ENCODE results near the gene CRKL.
"Not testable (repeated sequence)": the region's sequence is repeated elsewhere in the genome, so short reads cannot be mapped to it uniquely, and the experiment has no call there.

The CRKL gene

DNA sequence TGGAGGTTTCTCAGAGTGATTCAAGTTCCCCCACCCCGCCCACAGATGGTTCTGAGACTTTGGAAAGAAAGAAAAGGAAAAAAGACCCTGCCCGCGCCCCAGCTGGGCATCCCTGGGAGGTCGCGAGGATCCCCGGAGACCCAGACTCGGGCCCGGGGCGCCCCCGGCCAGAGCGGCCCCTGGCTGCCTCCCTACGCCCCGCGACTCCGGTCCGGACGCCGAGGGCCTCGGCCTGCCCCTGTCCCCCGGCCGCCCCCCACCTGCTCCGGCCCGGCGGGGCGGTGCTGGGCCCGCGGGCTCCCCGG lies 47.5 kb downstream of the CRKL start:
- Histone ChIP-seq H3K4me1 (ENCODE audit: control insufficient read depth, insufficient read depth, low read length) (peaks cover 9% of the 10 kb centered on the region; the same call in 1 of the 2 replicates), H3K9ac (ENCODE audit: low read depth, low read length) (no peak overlapping the region), H3K27ac (ENCODE audit: low read depth, low read length) (no peak overlapping the region), H3K27me3 (ENCODE audit: control insufficient read depth, insufficient read depth, low read length) (peaks cover 72% of the 10 kb centered on the region), H3K9me3 (ENCODE audit: control insufficient read depth, insufficient read depth, low read length) (no peaks in the 10 kb centered on the region), H3K4me3 (ENCODE audit: low read depth, low read length) (peak overlapping the region; percentile 52), H3K36me3 (ENCODE audit: control insufficient read depth, insufficient read depth, low read length) (no peaks in the 10 kb centered on the region)

DNA sequence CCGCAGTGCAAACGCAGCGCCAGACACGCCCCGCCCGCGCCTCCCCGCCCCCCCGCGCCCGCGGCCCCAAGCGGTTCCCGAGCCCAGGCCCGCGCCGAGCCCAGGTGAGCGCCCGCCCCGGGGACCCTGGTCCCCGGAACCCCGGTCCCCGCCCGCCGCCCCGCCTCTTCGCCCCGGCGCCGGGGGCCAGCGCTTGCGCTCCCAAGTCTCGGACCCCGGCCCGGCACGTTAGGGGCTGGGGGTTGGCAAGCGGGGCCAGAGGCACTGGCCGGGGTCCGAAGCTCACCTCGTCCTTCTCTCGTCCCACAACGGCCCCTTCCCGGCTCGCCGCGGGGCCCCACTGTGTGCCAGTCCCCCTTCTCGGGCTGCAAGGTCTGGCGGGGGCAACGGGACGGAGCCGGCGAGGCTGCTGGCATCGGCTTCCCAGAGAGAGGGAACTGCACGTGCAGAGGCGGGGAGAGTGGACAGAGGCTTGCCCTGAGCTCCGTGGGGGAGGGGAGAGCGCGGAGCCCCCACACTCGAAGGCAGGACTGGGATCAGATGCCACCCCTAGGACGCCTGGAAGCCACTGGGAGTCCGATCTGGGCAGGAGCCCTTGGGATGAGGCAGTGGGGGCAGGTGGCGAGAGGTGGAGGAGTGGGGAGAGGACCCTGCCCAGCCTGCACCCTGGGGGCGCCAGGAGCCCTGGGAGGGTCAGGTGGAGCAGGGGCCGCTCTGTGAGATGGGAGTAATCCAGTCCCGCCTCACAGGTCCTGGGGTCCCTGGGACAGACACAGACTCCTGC lies 48.1 kb downstream of the CRKL start:
- H3K4me1 ChIP-seq (ENCODE audit: control insufficient read depth, insufficient read depth, low read length): peaks cover 9% of the 10 kb centered on the region; the same call in 1 of the 2 replicates
- H3K9me3 ChIP-seq (ENCODE audit: control insufficient read depth, insufficient read depth, low read length): no peaks in the 10 kb centered on the region
- peaks cover 78% of the 10 kb centered on the region for H3K27me3 ChIP-seq (ENCODE audit: control insufficient read depth, insufficient read depth, low read length)
- H3K36me3 ChIP-seq (ENCODE audit: control insufficient read depth, insufficient read depth, low read length): no peaks in the 10 kb centered on the region
- peak overlapping the region; percentile 52; the same call in 1 of the 2 replicates for H3K4me3 ChIP-seq (ENCODE audit: low read depth, low read length)
- H3K27ac ChIP-seq (ENCODE audit: low read depth, low read length): no peak overlapping the region
- no peak overlapping the region for H3K9ac ChIP-seq (ENCODE audit: low read depth, low read length)

DNA sequence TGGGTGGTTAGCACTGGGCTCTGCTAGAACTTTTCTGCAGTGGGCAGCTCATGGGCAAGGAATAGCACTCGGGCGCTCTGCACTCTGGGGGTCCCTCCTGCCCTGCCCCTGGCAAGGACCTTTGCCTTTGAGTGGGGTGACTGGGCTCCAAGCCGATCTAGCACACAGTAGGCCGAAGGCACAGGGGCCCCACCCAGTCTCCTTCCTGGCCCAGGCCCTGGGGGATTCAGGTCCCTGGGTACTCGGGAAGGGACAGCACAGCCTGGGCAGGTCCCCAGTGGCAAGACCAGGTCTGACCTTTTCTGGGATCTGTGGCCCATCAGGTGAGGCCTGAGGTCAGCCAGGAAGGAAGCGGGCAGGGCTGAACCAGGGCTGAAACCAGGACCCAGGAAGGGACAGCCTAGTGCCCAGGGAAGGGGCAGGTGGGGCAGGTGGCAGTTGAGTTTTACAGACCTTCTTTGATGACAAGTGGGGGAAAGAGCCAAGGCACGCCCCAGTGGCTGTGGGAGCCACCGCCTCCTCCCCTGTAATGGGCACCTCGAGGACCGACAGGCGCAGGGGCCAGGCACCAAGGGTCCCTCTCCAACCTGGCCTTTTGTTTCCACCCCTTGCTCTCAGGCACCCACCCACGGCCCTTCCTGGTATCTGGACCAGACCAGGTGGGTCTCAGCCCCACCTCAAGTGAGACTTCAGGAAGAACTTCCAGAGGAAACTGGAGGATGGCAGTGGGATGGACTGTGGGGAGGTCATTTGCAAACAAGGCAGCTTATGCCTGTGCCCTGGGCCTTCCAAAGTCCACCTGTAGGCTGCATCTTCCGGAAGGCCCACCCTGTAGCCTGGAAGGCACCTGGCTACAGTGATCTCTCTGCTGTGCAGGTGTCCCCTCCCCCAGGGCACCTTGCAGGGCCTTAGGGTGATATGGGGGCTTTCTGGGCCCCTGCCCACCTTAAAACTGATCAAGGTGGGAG lies 49.0 kb downstream of the CRKL start:
- no peak overlapping the region for H3K9ac ChIP-seq (ENCODE audit: low read depth, low read length)
- H3K27me3 ChIP-seq (ENCODE audit: control insufficient read depth, insufficient read depth, low read length): peaks cover 83% of the 10 kb centered on the region
- H3K4me1 ChIP-seq (ENCODE audit: control insufficient read depth, insufficient read depth, low read length): peaks cover 9% of the 10 kb centered on the region; the same call in 1 of the 2 replicates
- H3K4me3 ChIP-seq (ENCODE audit: low read depth, low read length): no peak overlapping the region
- no peak overlapping the region for H3K27ac ChIP-seq (ENCODE audit: low read depth, low read length)
- H3K36me3 ChIP-seq (ENCODE audit: control insufficient read depth, insufficient read depth, low read length): no peaks in the 10 kb centered on the region
- H3K9me3 ChIP-seq (ENCODE audit: control insufficient read depth, insufficient read depth, low read length): no peaks in the 10 kb centered on the region

DNA sequence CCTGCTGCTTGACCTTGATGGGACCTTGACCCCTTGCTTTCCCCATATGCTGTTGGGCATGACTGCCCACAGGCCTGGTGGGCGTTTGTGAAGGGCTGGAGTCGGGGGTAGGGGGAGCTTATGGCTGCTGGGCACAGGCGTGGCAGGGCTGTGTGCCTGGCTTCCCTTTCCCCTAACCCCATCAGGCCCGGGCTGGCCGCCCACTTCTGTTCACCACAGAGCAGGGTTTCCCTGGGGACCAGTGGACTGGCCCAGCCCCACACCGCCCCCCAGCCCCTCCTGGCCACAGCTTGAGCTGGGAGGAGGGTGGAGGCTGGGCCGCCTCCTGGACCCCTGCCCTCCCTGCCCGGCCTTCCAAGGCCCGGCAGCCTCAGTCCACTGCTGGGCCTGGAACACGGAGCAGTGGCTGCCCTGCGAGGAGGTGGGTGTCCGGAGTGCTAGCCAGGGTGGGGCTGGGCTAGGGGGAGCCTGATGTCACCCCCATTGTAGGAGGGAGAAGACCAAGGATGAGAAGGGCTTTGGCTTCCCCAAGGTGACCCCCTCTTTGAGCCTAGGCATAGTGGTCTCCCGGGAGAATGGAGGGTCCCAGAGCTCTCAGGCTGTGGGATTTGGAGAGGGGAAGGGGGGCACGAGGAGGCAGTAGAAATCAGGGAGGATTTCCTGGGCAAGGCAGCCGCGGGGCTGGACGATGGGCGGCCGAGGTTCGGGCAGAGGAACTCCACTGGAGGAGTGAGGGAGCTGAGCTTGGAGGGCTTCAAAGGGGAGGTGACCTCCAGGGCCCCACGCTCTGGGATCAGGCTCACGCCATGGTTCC lies 49.9 kb downstream of the CRKL start, which contains the start of gene AIFM3:
Gene AIFM3, plus strand, starts transcription at position 373 of the 814 bp plus-strand sequence. CDS start 690 bp downstream, outside the sequence.
- Histone ChIP-seq H3K36me3 (ENCODE audit: control insufficient read depth, insufficient read depth, low read length) (no peaks in the 10 kb centered on the region), H3K4me1 (ENCODE audit: control insufficient read depth, insufficient read depth, low read length) (peaks cover 9% of the 10 kb centered on the region; the same call in 1 of the 2 replicates), H3K4me3 (ENCODE audit: low read depth, low read length) (peak within 1 kb of the TSS; percentile 24; the same call in 1 of the 2 replicates), H3K27ac (ENCODE audit: low read depth, low read length) (no peak within 1 kb of the TSS), H3K9me3 (ENCODE audit: control insufficient read depth, insufficient read depth, low read length) (no peaks in the 10 kb centered on the region), H3K27me3 (ENCODE audit: control insufficient read depth, insufficient read depth, low read length) (peaks cover 90% of the 10 kb centered on the region), H3K9ac (ENCODE audit: low read depth, low read length) (no peak within 1 kb of the TSS)

DNA sequence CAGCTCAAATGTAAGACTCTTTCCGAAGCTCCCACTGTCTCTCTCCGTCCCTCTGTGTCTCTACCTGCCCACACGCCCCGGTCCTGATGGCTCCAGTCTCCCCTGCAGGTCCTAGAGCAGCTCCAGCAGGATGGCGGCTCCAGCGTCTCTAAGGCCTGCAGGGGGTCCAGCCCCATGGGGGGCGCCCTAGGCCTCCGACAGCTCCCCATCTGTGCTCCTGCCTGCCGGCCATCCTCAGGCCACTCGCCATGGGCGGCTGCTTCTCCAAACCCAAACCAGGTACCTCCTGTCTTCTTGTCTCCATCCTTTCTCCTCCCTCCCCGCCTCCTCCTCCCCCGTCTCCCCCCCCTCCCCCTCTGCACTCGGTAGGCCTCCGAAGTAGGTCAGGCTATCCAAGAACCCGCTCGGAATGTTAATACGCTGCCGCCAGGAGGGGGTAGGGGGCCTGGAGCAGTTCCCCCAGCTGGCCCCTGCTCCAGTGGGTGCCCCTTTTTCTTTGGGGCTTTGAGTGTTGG lies 50.5 kb downstream of the CRKL start:
- no peaks in the 10 kb centered on the region for H3K9me3 ChIP-seq (ENCODE audit: control insufficient read depth, insufficient read depth, low read length)

DNA sequence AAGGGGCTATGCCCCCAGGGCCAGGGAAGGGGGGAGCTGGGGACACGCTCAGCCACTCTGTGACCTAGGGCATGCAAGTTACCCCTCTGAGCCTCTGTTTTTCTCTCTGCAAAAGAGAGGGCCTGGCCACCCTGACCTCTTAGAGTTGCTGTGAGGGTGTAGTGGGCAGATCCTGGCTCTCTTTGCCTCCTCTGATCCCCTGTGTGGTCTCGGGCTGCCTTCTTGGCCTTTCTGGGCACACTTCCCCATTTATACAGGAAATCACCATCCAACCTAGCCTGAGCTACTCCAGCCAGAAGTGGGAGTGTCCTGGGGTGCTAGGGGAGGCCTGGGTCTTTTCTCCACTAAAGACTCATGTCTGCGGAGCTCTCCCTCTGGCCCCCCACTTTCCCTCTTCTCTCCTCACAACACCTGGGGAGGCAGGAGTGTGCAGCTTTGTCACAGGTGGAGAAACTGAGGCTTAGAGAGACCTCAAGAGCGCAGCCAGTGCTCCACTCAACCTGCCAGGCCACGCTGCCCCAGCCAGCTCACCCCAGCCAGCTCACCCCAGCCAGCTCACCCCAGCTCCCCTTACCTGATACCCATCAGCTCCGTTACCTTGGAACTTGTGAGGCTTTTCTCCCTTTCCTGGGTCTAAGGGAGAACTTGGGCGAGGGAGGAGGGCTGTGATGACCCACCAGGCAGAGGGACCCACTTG lies 51.2 kb downstream of the CRKL start:
- Histone ChIP-seq H3K4me3 (ENCODE audit: low read depth, low read length) (no peak overlapping the region), H3K4me1 (ENCODE audit: control insufficient read depth, insufficient read depth, low read length) (peaks cover 9% of the 10 kb centered on the region; the same call in 1 of the 2 replicates), H3K27me3 (ENCODE audit: control insufficient read depth, insufficient read depth, low read length) (peaks cover 81% of the 10 kb centered on the region)

More for the DNA sequence above, 50.5 kb downstream of the CRKL start:
- Histone ChIP-seq H3K4me3 (ENCODE audit: low read depth, low read length) (peak overlapping the region; percentile 24; the same call in 1 of the 2 replicates), H3K27ac (ENCODE audit: low read depth, low read length) (no peak overlapping the region), H3K27me3 (ENCODE audit: control insufficient read depth, insufficient read depth, low read length) (peaks cover 88% of the 10 kb centered on the region), H3K4me1 (ENCODE audit: control insufficient read depth, insufficient read depth, low read length) (peaks cover 9% of the 10 kb centered on the region; the same call in 1 of the 2 replicates), H3K9ac (ENCODE audit: low read depth, low read length) (no peak overlapping the region), H3K36me3 (ENCODE audit: control insufficient read depth, insufficient read depth, low read length) (no peaks in the 10 kb centered on the region)

DNA sequence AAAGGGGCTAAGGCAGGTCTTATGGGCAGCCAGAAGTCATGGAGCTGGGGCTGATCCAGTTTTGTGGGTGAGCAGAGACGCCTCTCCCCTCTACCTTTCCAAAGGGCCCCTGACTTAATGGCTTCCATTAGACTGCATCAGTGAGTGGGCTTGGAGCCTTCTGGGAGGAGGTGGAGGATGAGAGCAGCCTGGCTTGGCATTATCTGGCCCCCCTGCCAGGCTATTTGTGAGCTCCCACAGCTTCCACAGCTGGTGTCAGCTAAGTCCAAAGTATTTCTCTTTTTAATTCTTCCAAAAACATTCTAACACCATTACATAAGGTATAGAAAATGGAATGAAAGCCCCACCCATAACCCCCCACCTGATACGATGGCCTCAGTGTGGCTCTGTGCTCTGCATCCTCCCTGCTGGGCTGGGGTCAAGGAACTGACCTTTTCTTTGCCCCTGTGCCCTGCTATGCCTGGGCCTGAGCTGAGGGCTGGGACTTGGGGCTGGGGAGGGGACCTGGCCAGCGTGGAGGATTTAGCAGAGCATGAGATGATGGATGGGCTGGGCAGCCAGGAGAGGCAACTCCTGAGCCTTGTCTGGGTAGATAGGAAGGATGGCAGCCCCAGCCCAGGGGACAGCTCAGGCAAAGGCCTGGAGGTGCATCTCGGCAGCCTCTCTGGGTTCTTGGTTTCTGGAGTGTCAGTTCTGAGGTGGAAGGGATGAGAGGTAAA lies 53.9 kb downstream of the CRKL start:
- H3K27ac ChIP-seq (ENCODE audit: low read depth, low read length): peak overlapping the region; percentile 42
- H3K27me3 ChIP-seq (ENCODE audit: control insufficient read depth, insufficient read depth, low read length): peaks cover 62% of the 10 kb centered on the region
- no peak overlapping the region for H3K4me3 ChIP-seq (ENCODE audit: low read depth, low read length)
- peaks cover 5% of the 10 kb centered on the region; the same call in 1 of the 2 replicates for H3K4me1 ChIP-seq (ENCODE audit: control insufficient read depth, insufficient read depth, low read length)
- no peak overlapping the region for H3K9ac ChIP-seq (ENCODE audit: low read depth, low read length)
- no peaks in the 10 kb centered on the region for H3K36me3 ChIP-seq (ENCODE audit: control insufficient read depth, insufficient read depth, low read length)
- H3K9me3 ChIP-seq (ENCODE audit: control insufficient read depth, insufficient read depth, low read length): no peaks in the 10 kb centered on the region

More for the DNA sequence above, 51.2 kb downstream of the CRKL start:
- Histone ChIP-seq H3K27ac (ENCODE audit: low read depth, low read length) (no peak overlapping the region), H3K9me3 (ENCODE audit: control insufficient read depth, insufficient read depth, low read length) (no peaks in the 10 kb centered on the region), H3K9ac (ENCODE audit: low read depth, low read length) (no peak overlapping the region), H3K36me3 (ENCODE audit: control insufficient read depth, insufficient read depth, low read length) (no peaks in the 10 kb centered on the region)

DNA sequence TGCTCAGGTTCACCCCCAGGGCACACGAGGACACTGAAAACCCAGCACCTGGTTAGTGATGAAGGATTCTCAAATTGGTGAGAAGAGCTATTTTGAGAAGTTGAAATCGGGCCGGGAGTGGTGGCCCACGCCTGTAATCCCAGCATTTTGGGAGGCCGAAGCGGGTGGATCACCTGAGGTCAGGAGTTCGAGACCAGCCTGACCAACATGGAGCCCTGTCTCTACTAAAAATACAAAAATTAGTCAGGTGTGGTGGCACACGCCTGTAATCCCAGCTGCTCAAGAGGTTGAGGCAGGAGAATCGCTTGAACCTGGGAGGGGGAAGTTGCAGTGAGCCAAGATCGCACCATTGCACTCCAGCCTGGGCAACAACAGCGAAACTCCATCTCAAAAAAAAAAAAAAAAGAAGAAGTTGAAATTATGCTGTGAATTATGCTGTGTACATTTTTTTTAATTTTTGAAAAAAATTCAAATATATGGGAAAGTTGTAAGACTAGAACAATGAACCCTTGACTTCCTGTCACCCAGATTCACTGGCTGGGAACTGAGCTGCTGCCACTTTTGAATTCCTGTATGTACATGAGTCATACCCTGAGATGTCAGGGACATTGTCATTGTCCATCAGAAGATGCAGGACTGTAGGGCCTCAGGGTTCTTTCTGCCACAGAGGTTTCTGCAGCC lies 54.9 kb downstream of the CRKL start:
- not testable (repeated sequence) for H3K27ac ChIP-seq (ENCODE audit: low read depth, low read length); H3K36me3 ChIP-seq (ENCODE audit: control insufficient read depth, insufficient read depth, low read length); H3K9ac ChIP-seq (ENCODE audit: low read depth, low read length); H3K9me3 ChIP-seq (ENCODE audit: control insufficient read depth, insufficient read depth, low read length); H3K4me3 ChIP-seq (ENCODE audit: low read depth, low read length); H3K4me1 ChIP-seq (ENCODE audit: control insufficient read depth, insufficient read depth, low read length)
- peaks cover 56% of the 10 kb centered on the region for H3K27me3 ChIP-seq (ENCODE audit: control insufficient read depth, insufficient read depth, low read length)

DNA sequence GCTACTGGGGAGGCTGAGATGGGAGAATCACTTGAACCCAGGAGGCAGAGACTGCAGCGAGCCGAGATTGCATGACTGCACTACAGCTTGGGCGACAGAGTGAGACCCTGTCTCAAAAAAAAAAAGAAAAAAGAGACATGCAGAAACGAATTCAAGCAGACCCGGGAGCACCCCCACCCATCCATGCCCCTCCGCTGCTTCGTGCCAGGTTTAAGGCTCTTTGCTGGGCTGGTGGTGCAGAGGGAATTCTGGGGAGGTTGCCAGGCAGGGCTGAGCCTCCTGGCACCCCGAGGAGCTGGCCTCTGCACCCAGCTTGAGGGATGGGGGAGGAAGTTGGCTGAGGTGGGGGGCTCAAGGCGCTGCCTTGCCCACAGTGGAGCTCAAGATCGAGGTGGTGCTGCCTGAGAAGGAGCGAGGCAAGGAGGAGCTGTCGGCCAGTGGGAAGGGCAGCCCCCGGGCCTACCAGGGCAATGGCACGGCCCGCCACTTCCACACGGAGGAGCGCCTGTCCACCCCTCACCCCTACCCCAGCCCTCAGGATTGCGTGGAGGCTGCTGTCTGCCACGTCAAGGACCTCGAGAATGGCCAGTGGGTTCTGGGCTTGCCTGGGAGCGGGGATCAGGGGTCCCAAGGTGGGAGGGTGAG lies 55.8 kb downstream of the CRKL start:
- H3K27ac ChIP-seq (ENCODE audit: low read depth, low read length): no peak overlapping the region
- no peaks in the 10 kb centered on the region for H3K36me3 ChIP-seq (ENCODE audit: control insufficient read depth, insufficient read depth, low read length)
- H3K27me3 ChIP-seq (ENCODE audit: control insufficient read depth, insufficient read depth, low read length): peaks cover 48% of the 10 kb centered on the region
- H3K4me3 ChIP-seq (ENCODE audit: low read depth, low read length): no peak overlapping the region
- no peak overlapping the region for H3K9ac ChIP-seq (ENCODE audit: low read depth, low read length)
- H3K9me3 ChIP-seq (ENCODE audit: control insufficient read depth, insufficient read depth, low read length): no peaks in the 10 kb centered on the region
- peaks cover 3% of the 10 kb centered on the region; the same call in 1 of the 2 replicates for H3K4me1 ChIP-seq (ENCODE audit: control insufficient read depth, insufficient read depth, low read length)

Data from HUES48 (cell line).